Stimulated activated CD8-positive, alpha-beta memory T cell treated with anti-CD3 and anti-CD28 coated beads, Interleukin-7, amount 100 ng/mL, for 4 hours (primary cell): Measurements from ENCODE around the gene PPIE.
A peak's percentile ranks its signal among the peaks of the same experiment; 100 is the strongest.
"Not testable (repeated sequence)": the region's sequence is repeated elsewhere in the genome, so short reads cannot be mapped to it uniquely, and the experiment has no call there.

Experiments used
- DNase-seq, 2 donors: peaks; one replicate each; pipeline ENCODE4 v3.0.0-alpha.2; 2020; ENCODE audit warnings: low read depth in 2 of 2

The PPIE gene

DNA sequence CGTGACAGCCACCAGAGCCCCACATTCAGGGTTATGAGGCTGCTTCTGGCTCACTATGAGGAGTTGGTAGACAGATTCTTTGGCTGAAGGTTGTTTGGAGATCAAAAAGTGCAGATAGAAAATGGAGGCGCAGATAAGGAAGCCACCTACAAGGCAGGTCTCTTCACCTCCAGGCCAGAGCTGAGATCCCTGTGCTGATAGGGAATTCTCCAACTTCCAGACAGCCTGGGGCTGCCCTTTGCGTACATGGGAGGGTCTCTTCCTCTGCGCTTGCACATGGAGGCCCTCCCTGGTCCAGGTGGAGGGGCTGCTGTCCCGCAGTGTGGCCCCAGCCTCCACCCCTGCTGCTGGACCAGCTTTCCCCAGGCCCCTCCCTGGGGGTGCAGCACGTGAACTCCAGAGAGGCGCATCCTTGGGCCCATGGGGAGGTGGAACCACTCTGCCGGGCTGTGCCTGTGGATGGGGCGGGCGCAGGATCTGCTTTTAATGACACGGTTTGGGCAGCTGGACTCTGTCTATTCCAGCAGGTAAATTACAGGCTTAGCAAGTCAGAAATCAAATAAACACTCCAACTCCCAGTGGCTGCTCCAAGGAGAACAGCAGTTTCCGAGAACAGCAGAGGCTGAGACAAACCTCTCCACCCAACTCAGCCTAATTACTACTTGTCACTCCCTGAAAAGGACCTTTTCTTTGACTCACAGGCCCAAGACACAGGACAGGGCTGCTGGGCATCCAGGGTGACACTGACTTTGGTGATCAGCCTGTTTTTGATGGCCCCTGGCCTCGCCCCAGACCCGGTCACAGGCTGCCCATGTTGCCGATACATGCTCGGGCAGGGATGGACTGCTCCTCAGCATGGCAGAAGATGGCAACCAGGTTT lies 20.1 kb downstream of the PPIE start:
- no peak for DNase-seq

DNA sequence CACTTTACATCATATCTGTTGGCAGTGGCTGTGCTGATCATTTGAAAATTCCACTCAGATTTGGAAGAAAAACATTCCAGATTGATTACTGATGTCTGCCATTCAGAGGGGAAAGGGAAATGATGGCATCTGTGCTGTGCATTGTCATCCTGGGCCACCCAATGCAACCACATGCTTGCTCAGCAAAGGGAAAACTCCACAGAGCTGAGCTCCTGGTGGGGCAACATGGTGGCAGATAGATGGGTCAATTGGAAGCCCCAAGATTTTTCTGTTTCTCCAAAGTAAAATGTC lies 20.7 kb downstream of the PPIE start:
- DNase-seq = no peak

DNA sequence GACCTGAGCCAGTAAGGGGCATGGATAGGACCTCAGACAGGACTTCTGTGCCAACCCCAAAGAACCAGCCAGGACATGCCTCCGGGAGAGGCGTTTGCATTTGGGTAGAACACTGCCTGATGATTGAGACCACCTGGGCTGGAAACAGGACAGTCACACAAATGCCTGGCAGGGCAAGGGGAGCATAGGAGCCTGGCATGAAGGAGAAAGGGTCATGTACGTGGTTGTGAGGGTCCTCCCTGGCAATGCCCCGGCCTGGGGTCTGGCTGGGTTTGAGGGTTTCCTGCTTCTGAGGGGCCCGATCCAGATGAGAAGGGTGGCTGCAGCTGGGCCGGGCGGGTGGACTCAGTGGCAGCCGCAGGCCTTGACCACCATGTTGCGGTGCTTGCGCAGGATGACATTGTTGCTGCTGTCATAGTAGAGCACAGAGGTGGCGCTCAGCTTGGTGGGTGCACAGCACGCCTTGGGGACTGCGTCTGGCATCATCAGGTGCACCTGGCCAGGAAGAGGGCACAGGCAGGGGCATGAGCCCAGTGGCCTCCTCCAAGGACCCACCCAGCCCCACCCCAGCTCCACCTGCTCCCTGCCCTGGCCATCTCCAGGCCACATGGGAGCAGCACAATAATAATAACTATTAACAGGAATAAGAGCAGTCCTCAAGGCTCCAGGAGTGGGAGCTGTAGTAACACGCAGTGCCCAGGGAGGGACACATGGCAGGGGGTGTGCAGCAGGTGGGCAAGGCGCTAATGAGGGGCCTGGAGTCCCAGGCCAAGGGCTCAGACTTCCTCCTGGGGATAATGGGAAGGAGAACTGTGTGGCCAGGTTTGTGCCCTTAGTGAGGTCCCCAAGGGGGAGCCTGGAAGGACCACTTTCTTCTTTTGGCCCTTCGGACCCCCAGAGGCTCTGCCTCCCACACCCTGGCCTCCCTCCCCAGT lies 21.7 kb downstream of the PPIE start:
- no peak for DNase-seq

DNA sequence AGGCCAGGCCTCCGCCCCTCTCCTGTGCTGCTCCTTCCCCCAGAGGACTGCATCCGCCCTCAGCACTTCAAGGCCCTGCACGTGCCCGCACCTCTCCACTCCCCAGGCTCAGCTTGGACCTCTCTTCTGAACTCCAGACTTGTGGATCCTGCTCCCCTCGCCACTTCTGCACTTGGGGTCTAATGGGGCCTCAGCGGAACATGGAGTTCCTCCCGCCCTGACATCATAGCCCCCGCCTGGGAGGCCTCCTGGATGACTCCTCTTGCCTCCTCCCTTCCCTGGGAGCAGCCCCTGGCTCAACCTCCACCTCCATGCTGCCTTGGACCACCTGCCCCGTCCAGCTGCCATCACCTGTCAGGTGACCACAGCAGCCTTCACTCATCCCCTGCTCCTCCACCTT lies 22.3 kb downstream of the PPIE start:
- DNase-seq = no peak

DNA sequence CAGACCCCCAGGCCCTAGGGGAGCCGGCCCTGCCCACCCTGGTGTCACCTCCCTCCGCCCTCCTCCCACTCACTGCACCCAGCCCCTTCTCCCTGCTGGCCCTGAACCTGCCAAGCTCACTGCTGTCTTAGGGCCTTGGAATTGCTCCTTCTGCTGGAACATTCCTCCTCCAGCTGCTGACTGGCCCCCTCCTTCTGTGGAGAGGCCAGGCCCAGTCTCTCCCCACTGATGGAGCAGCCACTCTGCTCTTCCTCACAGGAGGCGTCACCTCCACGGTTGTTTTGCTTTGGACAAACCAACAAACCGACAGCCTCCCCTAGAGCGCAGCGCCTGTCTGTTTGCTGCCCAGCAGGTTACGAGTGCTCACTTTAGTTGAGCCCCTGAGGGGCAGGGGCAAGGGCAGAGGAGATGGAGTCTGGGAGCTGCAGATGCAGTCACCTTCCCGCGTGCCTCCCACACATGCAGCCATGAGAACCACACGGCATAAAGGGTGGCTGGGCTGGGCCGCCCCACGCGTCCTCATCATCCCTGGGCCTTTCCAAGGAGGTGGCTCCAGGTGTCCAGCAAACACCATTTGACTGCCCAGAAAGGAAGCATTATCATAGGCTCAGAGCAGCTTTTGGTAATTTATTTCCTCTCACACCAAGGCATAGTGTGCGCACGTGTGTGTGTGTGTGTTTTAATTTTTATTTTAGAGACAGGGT lies 23.0 kb downstream of the PPIE start:
- no peak for DNase-seq

DNA sequence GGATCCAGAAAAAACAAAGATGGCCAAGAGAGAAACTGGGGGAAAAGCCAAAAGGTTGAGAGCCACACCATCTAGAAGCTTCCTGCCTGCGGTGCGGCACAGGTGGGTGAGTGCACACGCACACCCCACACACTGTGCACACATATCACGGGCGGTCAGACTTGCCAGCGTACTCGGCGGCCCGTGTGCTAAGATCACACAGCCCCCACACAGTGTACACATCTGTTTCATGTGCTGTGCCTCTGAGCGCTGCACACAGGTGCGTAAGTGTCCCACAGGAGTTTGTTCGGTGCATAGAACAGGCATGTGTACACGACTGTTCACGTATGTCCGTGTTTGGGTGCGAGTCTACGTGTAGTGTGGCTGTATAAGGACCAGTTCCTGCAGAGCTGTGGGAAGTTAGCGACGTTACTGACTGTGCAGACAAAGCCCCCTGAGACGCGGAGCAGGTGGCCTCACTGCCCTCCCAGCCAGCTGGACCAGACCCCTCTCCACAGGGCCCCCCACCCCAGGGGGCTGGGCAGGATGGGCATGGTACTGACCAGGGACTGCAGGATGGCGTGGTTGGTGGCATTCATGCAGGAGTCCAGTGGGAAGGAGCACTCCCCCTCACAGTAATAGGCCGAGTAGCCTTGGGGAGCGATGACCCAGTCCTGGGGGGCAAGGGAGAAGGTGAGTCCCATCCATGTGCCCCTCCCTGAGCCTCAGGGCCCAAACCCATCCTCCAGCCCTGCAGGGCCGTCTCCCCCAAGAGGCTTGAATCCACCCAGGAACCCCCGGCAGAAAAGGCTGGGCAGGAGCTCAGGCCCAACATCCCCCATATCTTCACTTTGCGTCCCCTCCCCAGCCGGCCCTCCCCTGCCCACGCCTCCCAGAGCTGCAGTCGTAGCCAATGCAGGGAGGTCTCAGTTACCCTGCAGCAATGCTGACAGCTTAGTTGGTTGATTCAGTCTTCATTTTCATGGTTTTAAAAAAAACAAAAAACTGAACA lies 24.2 kb downstream of the PPIE start:
- DNase-seq = no peak

DNA sequence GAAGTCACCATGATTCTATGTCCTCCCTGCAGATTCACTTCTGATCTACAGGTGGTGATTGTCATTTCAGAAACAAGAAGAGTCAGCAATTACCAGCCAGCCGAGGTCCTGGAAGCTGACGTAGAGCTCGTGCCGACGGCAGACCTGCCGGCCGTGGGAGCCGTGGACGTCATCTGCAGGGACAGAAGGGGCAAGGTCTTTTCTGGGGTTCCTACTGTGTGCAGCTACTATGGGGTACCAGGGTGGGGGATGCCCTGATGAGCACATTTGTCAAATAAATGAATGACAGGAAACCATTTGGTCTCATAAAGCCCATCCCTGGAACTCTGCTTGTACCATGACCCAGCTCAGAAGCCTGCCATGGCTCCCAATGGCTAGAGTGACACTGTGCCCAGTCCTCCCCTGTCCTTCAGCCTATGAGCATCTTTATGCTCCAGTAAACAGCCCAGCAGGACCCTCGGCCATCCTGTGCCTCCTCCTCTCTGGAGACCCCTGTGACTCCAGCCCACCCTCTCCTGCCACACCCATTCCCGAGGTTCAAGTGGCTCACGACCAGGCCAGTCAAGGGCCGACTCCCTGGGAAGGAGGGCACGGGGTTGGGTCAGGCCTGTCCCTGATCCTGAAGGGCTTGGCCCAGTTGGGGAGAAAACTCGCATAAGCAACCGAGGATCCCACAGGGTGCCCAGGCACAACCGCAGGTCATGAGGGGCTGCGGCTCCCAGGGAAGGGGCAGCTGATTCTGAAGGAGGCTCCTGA lies 25.1 kb downstream of the PPIE start:
- not testable (repeated sequence) for DNase-seq

DNA sequence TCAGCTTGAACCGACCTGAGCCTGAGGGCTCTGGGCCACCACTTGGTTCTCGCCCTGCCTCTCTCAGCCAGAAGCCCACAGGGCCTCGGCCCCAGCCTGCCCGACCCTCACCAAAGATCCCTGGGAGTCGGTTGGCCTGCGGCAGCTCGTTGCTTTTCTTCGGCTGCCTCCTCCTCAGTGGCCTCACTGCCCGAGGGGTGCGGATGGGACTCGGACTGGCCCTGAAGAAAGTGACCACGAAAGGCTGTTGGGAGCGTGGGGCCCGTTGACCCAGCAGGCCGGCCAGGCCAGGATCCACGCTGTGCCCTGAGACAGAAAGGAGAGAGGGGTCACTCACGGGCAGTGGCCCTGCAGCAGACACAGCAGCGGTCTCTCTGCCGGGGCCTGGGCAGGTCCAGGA lies 25.8 kb downstream of the PPIE start:
- not testable (repeated sequence) for DNase-seq

DNA sequence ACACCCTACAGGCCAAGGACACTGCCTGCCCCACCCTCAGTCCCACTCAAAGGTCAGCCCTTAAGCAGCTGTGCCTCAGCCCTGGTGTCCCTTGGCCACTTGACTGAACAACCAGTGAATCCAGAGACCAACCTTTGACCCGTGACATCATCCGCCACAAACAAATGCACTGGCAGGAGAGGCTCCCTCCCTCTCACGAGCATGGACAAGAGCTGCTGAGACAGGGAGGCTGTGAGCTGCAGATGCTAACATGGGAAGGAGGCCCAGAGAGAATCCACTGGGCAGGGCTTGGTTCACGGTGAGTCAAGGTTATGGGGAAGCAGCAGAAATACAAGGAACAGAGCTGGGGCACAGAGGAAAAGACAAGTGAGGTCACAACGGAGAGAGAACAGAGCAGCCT lies 27.8 kb downstream of the PPIE start:
- DNase-seq = not testable (repeated sequence)

DNA sequence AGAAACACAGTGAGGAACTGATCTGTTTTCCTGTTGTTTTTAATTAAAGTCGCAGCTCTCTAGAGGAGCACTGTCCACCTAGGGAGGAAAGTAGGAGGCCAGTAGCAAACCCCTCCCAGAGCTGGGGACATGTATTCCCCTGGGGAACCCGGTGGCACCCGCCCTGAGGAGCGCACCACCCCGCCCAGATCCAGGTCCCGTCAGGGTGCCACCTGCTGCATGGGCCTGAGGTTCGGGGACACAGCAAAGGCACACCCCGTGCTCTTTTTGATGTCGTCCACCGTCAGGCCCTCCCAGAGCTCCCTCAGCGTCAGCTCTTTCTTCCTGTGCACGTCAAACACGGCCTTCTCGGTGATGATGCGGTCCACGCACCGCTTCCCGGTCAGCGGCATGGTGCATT lies 30.8 kb downstream of the PPIE start:
- not testable (repeated sequence) for DNase-seq

DNA sequence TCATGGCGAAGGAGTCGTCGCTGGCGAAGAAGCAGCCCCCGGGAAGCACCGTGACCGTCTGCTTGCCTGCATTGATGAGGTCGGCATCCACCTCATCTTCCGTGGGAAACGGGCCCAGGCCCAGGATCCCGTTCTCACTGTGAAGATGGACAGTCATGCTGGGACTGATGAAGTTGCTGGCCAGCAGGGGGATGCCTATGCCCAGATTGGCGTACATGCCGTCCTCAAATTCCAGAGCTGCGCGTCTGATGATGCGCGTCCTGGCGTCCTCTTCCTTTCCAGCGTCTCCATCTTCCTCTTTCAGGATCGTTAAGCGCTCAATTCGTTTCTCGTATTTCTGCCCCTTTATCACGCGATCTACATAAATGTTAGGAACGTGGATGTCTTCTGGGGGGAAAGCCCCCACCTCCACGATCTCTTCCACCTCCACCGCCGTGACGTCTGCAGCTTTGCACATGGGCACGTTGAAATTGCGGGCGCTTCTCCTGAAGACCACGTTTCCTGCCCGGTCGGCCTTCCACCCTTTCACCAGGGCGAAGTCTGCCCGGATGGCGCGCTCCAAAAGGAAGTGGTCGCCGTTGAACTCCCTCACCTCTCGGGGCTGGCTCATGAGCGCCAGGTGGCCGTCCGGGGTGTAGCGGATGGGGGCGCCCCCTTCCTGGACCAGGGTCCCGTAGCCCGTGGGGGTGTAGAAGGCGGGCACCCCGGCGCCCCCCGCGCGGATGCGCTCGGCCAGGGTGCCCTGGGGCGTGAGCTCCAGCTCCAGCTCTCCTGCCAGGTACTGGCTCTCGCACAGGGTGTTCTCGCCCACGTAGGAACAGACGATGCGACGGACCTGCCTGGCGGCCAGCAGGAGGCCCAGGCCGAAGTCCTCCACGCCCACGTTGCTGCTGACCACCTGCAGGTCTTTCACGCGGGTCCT lies 31.7 kb downstream of the PPIE start:
- peak in 1 of 2 donors; percentile 42 for DNase-seq

DNA sequence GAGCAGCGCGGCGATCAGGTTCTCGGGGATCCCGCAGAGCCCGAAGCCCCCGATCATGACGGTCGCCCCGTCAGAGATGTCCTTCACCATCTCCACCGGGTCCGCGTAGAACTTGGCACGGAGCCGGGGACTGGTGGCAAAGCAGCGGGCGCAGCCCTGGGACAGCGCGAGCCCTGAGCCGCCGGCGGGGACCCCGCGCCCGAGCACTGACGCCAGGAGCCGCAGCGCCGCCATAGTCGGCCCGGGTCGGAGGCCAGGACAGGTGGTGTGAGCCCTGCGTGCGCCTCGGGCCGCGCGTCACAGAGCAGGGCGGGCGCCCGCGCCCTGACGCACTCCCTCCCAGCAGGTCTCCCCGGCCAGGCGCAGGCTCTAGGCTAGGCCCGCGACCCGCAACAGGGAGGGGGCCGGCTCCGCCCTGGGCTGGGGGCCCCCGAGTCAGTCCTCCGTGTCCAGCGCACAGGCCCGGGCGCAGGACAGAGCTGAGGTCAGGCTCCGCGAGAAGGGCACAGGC lies 32.4 kb downstream of the PPIE start, which contains the start of gene OXCT2:
OXCT2 (minus strand) TSS at position 327 of the 511 bp plus-strand sequence; CDS start at position 234, 93 bp downstream.
- DNase-seq = not testable (repeated sequence)

DNA sequence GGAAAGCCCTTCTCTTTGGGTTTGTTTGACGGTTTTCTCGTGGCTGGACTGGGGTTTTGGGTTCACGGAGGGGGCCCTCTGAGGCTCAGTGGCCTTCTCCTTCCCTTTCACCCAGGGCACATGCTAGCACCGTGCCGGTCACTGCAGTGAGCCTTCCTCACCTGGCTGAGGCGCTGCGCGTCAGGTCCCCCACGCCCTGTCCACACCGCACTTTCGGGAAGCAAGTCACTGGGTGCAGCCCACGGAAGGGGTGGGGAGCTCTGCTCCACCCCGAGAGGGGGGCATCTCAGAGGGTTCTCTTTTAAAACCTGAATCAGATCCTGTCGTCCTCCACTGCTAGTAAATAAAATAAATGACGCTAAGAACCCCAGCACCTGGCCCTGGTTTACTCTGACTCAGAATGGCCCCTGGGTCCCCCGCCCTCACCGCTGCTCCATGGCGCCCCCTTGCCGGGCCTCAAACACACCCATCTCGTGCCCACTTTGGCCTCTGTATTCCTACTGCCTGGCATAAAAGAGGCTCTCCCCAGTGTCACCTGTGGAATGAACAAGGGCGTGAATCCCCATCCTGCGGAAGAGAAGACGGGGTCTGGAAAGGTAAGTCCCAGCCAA lies 34.8 kb downstream of the PPIE start:
- DNase-seq = not testable (repeated sequence)

DNA sequence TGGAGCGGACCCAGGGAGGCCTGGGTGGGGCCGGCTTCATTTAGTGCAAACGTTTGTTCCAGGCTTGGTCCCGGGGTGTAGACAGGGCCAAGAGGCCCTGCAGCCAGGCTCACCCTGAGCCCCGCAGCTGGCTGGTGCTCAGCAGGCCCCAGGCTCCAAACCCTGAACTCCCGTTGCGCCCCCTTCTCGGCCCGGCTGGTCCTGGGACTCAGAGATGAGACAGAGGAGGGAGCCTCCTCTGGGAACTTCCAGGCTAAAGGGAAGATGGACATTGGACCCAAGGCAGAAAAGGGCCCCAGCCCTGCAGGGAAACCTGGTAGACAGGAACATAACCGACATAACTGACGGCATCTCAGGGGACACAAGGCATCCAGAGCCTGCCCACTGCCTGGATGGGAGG lies 36.5 kb downstream of the PPIE start:
- not testable (repeated sequence) for DNase-seq

DNA sequence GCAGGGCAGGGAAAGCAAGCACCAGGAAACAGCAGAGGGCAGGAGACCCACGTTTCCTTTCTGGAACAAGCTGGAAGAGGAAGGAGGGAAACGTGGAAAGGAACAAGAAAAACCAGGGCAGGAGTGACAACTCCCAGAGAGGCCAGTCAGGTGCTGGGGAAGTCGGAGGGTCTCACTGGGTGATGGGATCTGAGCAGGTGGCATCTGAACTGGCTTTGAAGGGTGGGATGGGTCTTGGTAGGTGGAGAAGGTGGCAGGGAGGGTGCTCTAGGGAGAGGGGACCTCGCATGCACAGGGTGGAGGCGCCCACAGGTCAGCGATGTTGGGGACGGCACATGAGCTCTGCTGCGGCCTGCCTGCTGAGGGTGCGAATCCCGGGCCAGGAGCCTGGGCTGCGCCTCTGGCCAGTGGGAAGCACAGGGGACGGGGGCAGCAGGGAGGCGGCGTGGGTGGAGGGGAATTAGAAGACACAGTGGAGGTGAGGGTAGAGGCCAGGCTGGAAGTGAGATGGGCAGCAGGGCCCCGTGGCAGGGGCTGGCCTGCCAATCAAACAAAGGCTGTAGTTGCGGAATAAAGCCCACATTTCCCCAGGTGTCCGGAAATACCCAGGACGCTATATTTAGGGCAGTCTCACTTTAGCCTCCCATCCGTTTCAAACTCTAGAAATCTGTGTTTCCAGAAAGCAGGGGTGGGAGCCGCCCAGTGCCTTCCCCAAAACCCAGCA lies 37.2 kb downstream of the PPIE start:
- DNase-seq = not testable (repeated sequence)

DNA sequence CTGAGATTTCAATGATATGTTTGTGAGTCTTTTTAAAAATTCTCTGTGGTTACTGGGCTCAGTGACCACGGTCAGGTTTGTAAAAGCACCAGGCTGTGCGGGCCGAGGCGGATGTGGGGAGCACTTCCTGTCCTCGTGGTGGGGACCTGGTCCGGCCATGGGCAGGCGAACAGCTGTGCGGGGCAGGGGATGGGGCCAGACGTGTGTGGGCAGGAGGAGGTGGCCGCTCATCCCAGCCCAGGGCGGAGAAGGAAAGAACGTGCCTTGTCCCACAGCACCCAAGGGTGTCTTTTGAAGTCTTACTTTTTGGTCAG lies 37.7 kb downstream of the PPIE start:
- DNase-seq = no peak

DNA sequence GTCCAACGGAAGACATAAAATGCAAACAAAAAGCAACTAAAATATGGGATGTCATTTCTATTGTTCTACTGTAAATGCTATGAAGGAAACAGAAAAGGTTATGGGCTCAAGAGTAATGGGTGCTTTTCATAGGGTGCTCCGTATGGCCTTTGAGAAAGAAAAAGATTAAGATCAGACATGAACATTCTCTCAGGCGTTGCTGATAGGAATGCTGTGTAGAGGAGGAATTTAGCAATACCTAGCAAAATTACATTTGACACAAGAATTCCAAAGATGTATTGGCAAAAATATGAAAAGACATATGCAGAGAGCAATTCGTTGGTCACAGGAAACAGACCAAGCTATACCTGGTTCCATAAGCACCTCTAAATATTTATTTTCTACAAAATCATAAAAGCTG lies 38.2 kb downstream of the PPIE start:
- DNase-seq = no peak

DNA sequence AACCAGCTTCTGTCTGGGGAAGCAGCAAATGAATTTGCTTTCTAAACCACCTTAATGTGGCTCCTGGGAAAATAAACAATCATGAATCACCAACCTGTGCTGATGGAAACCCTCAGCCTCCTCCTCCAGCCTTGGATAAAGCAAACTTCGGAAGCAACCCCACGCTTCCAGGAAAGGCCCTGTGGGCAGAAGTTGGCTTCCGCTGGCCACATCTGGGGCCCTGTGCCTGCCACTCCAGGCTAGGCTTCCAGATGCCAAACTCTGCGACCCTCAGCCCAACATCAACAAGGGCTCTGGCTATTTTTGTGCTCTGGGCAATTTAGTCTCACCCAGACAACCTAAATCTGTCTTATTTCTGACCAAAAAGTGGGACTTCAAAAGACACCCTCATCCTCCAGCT lies 38.6 kb downstream of the PPIE start:
- DNase-seq = no peak
